ENCODE results near the gene ITPKA. TPM values are rescaled to one million over a fixed set of nuclear protein-coding genes. Genes with fewer than 3 reads are reported as not detected.

The ITPKA gene
- total RNA-seq, 1 donor: 0.10 TPM

DNA sequence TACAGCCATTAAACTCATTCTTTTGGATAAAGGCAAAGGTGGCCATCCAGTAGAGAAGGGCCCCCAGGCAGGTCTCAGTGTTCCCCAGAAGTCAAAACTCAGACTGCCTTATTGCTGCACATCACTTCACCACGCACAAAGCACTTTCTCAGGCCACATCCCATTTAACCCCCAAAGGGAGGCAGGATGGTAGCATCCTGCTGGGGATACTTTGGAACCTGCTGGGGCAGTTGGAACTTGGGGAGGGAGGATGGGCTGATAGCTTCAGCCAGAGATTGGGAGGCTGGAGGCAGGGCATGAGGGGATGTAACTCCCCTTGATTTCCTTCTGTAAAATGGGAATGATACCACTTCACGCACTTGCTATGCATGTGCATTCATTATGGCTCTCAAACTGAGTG is 5.0 kb downstream of the ITPKA start:
- Histone ChIP-seq H3K4me1 (ENCODE audit: insufficient read depth, low read length) (peaks cover 50% of the 10 kb centered on the region), H3K9me3 (ENCODE audit: low read depth, low read length) (no peaks in the 10 kb centered on the region), H3K27me3 (ENCODE audit: insufficient read depth, low read length) (peaks cover 79% of the 10 kb centered on the region), H3K4me3 (ENCODE audit: low read length) (no peak overlapping the region)

DNA sequence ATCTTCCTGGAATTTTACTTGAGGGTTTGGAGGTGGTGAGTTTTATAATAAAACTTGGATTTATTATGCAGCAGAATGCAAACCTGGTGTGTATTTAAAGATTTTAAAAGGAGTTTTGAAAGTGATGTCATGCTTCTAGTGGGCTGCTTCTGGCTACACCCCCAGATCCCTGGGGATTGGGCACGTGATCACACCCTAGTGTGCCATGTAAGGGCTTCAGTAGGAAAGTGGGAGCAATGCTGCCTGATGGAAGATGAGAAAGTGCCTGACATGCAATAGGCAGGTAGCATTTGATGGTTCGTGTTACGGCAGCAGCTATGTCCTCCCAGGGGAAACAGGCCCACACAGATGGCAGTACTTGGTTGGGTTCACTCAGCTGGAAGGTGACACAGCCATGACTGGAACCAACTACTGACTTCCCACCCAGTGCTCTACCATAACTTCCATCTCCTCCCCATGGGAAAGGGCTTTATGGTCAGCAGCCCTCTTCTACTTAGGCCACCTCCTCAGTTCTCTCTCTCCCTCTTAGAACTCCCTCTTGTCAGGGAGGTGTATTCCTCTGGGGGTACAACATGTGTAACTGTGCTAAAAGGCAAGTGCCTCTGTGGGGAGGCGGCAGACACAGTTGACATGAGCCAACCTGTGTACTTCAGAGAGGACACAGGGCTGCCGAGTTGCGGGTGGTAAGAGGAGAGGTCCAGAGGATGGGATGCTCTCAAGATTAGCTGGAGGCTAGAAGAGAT is 5.6 kb downstream of the ITPKA start:
- H3K9me3 ChIP-seq (ENCODE audit: low read depth, low read length): no peaks in the 10 kb centered on the region
- peaks cover 79% of the 10 kb centered on the region for H3K27me3 ChIP-seq (ENCODE audit: insufficient read depth, low read length)
- peaks cover 47% of the 10 kb centered on the region for H3K4me1 ChIP-seq (ENCODE audit: insufficient read depth, low read length)
- no peak overlapping the region for H3K4me3 ChIP-seq (ENCODE audit: low read length)

DNA sequence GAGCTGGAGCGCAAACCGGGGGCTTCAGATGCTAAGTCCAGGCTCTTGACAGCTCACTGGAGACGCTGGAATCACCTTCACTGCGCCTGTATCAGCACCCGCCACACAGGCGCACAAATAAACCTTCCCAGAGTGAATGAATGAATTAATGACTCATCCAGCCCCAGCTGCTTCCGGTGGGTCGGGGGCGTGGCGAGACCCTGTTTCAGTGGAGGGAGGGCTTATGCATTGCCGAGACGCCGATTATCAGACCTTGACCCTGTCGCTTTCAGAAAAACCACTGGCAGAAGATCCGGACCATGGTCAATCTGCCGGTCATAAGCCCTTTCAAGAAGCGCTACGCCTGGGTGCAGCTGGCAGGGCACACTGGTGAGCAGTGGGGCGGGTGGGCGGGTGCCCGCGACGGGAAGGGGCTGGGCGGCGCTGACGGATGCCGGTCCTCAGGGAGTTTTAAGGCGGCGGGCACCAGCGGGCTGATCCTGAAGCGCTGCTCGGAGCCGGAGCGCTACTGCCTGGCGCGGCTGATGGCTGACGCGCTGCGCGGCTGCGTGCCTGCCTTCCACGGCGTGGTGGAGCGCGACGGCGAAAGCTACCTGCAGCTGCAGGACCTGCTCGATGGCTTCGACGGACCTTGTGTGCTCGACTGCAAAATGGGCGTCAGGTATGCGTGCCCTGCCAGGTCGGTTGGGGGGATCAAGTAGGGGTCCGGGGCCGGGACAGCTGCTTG is 7.7 kb downstream of the ITPKA start:
- Histone ChIP-seq H3K27me3 (ENCODE audit: insufficient read depth, low read length) (peaks cover 61% of the 10 kb centered on the region), H3K4me1 (ENCODE audit: insufficient read depth, low read length) (peaks cover 29% of the 10 kb centered on the region), H3K4me3 (ENCODE audit: low read length) (no peak overlapping the region), H3K9me3 (ENCODE audit: low read depth, low read length) (no peaks in the 10 kb centered on the region)

DNA sequence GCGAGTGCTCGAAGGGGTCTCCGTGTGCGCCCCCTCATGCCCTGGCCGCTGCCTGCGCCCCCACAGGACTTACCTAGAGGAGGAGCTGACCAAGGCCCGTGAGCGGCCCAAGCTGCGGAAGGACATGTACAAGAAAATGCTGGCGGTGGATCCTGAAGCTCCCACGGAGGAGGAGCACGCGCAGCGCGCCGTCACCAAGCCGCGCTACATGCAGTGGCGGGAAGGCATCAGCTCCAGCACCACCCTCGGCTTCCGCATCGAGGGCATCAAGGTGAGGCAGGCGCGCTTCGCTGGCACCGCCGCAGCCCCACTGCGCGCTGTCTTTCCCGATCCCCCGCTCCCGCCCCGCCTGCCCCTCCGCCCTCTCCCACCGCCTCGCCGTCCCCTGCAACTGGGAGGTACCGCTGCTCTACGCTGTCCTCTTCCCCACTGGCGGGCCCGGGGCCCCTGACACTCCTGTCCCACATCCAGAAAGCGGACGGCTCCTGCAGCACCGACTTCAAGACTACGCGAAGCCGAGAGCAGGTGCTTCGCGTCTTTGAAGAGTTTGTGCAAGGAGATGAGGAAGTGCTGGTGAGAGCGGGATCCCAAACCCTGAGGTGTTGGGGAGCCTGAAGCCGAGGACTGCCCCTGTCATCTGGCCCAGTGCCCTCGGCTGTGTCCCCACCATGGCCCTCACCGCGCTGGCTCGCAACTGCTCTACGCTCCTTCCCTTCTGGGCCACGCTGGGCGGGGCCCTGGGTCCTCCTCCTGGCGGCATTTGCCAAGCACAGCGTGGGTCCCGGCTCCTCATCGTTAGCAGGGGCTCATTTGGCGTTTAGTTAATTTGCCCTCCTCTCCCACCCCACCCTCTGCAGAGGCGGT is 8.5 kb downstream of the ITPKA start:
- Histone ChIP-seq H3K9me3 (ENCODE audit: low read depth, low read length) (no peaks in the 10 kb centered on the region), H3K4me3 (ENCODE audit: low read length) (peak overlapping the region; percentile 4), H3K4me1 (ENCODE audit: insufficient read depth, low read length) (peaks cover 29% of the 10 kb centered on the region), H3K27me3 (ENCODE audit: insufficient read depth, low read length) (peaks cover 53% of the 10 kb centered on the region)

DNA sequence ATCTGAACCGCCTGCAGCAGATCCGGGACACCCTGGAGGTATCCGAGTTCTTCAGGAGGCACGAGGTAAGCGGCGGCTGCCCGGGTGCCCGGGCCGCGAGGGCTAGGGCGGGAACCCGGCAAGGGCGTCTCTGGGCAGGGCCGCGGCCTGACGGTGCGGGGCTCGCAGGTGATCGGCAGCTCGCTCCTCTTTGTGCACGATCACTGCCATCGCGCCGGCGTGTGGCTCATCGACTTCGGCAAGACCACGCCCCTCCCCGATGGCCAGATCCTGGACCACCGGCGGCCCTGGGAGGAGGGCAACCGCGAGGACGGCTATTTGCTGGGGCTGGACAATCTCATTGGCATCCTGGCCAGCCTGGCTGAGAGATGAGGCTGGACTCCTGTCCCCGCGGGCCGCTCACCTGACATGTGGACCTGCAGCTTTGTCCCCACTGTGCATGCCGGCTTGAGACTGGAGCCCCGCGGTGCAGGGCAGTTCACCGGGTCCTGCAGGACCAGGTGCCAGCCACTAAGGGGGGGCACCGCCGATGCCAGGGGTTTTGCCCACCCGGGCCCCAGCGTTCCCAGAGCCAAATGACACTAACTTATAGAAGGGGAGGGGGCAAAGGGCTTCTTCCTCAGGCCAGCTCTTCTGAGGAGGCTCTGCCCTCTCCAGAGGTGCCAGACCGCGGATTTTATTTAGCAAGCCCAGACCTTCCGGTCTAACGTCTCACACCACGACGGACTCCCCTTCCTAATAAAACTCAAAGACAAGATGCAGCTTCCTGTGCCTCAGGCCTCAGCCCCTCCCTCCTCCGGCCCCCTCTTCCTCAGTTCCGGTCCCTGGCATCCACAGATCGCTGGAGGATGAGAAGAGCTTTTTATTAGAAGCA is 9.4 kb downstream of the ITPKA start:
- H3K4me3 ChIP-seq (ENCODE audit: low read length): no peak overlapping the region
- peaks cover 46% of the 10 kb centered on the region for H3K27me3 ChIP-seq (ENCODE audit: insufficient read depth, low read length)
- H3K9me3 ChIP-seq (ENCODE audit: low read depth, low read length): no peaks in the 10 kb centered on the region
- H3K4me1 ChIP-seq (ENCODE audit: insufficient read depth, low read length): peaks cover 29% of the 10 kb centered on the region

DNA sequence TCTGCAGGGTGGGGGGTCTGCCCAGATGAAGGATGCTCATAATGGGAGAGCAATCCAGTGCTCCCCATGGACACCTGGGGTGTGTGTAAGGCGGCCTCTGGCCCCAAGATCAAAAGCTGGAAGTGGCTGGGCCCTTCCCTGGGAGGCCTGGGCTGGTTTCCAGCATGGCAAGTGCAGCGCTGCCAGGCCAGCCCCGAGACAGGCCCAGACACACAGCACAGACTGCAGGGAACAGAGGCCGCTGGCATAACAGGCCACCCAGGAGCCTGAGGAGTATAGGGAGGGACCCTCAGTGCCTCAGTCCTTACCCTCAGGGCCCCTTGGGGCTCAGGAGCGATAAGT is 10.0 kb downstream of the ITPKA start:
- H3K9me3 ChIP-seq (ENCODE audit: low read depth, low read length): no peaks in the 10 kb centered on the region
- H3K4me3 ChIP-seq (ENCODE audit: low read length): no peak overlapping the region
- peaks cover 40% of the 10 kb centered on the region for H3K27me3 ChIP-seq (ENCODE audit: insufficient read depth, low read length)
- peaks cover 29% of the 10 kb centered on the region for H3K4me1 ChIP-seq (ENCODE audit: insufficient read depth, low read length)

DNA sequence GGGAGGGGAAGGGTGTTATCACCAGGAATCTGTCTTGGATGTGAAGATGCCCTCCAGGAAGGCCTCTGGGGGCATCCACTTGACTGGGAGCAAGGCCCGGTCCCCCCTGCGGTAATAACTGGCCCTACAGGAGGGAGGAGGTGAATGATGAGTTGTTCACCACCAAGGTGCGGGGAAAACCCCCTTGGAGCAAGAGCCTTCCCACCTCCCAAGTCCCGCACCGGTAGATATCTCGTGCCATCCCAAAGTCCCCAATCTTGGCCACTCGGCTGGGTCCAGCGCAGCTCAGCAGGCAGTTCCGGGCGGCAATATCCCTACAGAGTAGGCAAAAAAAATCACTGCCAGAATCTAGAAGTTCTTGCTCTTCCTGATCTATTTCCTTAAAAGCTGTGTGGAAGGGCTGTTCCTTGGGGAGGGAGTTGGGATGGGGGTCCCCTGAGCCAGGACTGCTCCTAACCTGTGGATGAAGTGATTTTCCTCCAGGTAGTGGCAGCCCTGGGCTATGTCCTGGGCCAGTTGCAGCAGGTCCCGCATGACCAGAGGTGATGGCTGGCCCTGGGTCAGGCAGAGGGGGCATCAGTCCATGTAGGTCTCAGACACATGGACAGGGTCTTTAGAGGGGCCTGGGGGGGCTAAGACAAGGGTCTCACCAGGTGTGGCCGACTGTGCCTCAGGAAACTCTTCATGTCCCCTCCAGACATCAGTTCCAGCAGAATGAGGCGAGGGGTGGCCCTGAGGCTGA is 11.2 kb downstream of the ITPKA start:
- H3K4me3 ChIP-seq (ENCODE audit: low read length): no peak overlapping the region
- H3K9me3 ChIP-seq (ENCODE audit: low read depth, low read length): no peaks in the 10 kb centered on the region
- H3K4me1 ChIP-seq (ENCODE audit: insufficient read depth, low read length): peaks cover 29% of the 10 kb centered on the region
- H3K27me3 ChIP-seq (ENCODE audit: insufficient read depth, low read length): peaks cover 27% of the 10 kb centered on the region

DNA sequence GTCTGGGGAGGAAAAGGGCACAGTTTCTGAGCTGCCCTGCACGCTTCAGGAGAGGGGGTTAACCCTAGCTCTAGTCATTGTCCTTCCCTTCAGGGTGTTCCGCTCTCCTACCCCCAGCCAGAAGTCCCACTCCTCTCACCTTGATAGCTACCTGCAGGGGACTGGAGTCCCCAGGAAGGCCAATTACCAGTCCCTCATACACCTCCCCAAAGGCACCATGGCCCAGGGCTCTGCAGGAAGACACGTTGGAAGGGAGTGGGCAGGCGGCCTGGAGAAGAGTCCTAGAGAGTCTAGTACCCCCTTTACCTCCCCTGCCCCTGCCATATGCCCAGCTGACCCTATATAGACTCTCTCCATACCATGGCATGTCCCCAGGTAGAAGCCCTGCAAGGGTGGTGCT is 12.1 kb downstream of the ITPKA start:
- H3K9me3 ChIP-seq (ENCODE audit: low read depth, low read length): no peaks in the 10 kb centered on the region
- no peak overlapping the region for H3K4me3 ChIP-seq (ENCODE audit: low read length)
- peaks cover 22% of the 10 kb centered on the region for H3K27me3 ChIP-seq (ENCODE audit: insufficient read depth, low read length)
- peaks cover 28% of the 10 kb centered on the region for H3K4me1 ChIP-seq (ENCODE audit: insufficient read depth, low read length)

DNA sequence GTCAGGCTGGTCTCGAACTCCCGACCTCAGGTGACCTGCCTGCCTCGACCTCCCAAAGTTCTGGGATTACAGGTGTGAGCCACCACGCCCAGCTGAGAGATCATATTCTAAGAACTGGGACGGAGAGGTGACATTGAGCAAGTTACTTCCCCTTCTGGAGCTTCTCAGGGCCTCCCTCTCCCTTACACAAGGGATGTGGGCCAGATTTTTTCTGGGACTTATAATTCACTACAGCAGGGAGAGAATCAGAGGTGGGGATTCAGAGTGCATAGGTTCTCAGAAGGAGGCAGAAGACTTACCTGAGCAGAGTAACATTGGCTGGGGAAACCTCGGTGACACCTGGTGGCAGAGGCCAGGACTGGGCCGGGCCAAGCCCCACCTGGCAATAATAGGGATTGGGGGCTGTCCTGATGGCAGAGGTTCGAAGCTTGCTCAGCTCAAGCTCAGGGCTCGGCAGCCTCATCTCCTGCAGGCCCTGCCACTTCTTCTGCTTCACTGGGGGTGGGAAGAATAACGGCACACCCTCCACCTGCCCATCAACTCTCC is 13.2 kb downstream of the ITPKA start:
- H3K9me3 ChIP-seq (ENCODE audit: low read depth, low read length): no peaks in the 10 kb centered on the region
- H3K4me3 ChIP-seq (ENCODE audit: low read length): no peak overlapping the region
- H3K27me3 ChIP-seq (ENCODE audit: insufficient read depth, low read length): peaks cover 15% of the 10 kb centered on the region
- peaks cover 18% of the 10 kb centered on the region for H3K4me1 ChIP-seq (ENCODE audit: insufficient read depth, low read length)

DNA sequence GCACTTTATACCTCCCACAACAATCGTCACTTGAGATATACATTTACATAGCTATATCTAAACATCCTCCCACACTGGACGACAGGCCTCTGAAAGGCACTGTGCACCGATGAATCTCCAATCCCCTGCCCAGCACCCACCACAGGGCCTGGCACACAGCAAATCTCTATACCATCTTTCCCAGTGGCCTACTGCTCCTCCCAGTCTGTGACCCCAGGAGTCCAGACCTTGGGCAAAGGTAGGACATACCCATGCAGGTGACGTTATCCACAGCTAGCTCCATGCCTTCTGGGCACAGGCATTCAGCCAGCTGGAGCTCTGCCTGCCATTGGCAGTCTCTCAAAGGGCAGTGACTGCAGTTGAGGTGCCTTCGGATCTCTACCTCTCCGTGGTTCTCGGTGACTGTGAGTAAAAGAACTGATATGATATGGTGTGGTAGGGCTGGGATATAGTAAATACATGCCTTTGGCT is 14.2 kb downstream of the ITPKA start:
- Histone ChIP-seq H3K4me1 (ENCODE audit: insufficient read depth, low read length) (peaks cover 18% of the 10 kb centered on the region), H3K4me3 (ENCODE audit: low read length) (no peak overlapping the region), H3K27me3 (ENCODE audit: insufficient read depth, low read length) (peaks cover 16% of the 10 kb centered on the region), H3K9me3 (ENCODE audit: low read depth, low read length) (no peaks in the 10 kb centered on the region)

DNA sequence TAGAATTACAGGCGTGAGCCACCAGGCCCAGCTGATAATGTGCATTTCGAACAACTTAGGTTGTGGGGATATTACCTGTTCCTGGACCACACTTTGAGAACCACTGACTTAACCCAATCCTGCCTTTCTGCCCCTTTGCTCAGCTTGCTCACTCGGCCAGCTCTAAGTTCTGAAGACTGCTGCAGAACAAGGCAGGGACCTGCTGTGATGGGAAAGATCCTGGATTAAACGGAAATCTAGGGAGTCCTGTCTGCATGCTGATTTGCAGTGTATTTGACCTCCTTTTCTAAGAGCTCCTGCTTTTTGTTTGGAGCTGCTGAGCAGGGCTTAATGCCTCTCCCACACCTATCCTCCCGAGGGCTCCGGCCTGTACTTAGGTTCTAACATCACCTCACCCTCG is 17.1 kb downstream of the ITPKA start:
- no peaks in the 10 kb centered on the region for H3K9me3 ChIP-seq (ENCODE audit: low read depth, low read length)
- peaks cover 25% of the 10 kb centered on the region for H3K4me1 ChIP-seq (ENCODE audit: insufficient read depth, low read length)
- H3K4me3 ChIP-seq (ENCODE audit: low read length): no peak overlapping the region
- peaks cover 26% of the 10 kb centered on the region for H3K27me3 ChIP-seq (ENCODE audit: insufficient read depth, low read length)

DNA sequence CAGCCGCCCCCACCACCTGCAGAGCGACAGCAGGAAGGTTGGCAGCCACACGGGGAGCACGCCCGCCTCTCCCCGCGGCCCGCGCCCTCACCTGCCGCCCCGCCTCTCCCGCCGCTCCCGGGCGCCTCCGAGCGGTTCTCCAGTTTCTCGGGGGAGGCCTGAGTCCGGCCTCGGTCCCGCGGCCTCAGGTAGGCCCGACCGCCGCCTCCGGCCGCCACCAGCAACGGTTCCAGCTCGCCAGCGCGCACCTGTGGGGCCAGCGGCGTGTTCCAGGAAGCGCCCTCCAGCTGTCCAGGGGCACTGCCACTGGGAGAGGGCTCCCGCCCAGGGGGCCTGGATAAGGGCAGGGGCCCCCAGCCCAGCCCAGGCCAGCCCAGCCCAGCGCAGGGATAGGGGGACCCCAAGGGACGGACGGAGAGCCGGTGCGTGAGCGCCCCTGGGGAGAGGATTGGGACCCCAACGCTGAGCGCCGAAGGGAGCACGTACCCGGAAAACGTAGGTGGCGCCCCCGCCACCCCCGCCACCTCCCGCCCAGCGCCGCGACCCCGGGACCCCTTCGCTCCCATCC is 17.7 kb downstream of the ITPKA start:
- Histone ChIP-seq H3K4me1 (ENCODE audit: insufficient read depth, low read length) (peaks cover 25% of the 10 kb centered on the region), H3K9me3 (ENCODE audit: low read depth, low read length) (no peaks in the 10 kb centered on the region), H3K27me3 (ENCODE audit: insufficient read depth, low read length) (peaks cover 26% of the 10 kb centered on the region), H3K4me3 (ENCODE audit: low read length) (no peak overlapping the region)

DNA sequence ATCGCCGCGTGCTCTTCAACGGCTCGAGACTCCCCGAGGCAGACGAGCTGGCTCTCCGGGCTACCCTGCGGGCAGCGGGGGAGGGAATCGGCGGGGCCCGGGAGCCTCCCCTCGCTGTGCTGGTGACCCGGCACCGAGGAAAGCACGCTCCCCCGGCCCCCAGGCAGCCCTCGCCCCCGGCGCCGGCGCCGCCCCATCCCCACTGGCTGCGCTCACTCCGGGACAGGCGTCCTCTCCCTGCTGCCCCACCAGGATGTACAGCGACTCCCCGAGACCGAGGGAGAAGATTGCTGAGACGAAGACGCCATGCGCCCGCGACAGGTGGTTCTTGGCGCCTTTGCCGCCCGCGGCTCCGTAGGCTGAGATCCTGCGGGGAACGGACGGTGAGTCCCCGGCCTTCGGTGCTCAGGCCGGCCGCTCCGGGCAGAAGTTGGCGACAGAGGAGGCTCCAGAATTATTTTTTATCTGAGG is 18.3 kb downstream of the ITPKA start:
- H3K9me3 ChIP-seq (ENCODE audit: low read depth, low read length): no peaks in the 10 kb centered on the region
- H3K27me3 ChIP-seq (ENCODE audit: insufficient read depth, low read length): peaks cover 26% of the 10 kb centered on the region
- H3K4me1 ChIP-seq (ENCODE audit: insufficient read depth, low read length): peaks cover 25% of the 10 kb centered on the region
- H3K4me3 ChIP-seq (ENCODE audit: low read length): no peak overlapping the region
